Adrenal gland (tissue), 12 donors: ENCODE results near the gene KCNMA1. TPM values are rescaled to one million over a fixed set of nuclear protein-coding genes. Genes with fewer than 3 reads are reported as not detected.

Experiments used
- DNase-seq, 7 donors: peaks; one replicate each; pipeline ENCODE4 v3.0.0-alpha.2; 2019 to 2020
- H3K27ac ChIP-seq, 5 donors: fragments of 200-600 bp; sonication (generic) in 4 of 5; 1 replicate in 3 of 5; 2 replicates in 2 of 5; pipeline versions ENCODE4 v1.5.1 to v1.8.0; 2016 to 2020; ENCODE audit warnings: mild to moderate bottlenecking in 1 of 5
- H3K27me3 ChIP-seq: fragments of 200-600 bp; 2 replicates; pipeline ENCODE4 v1.8.0; 2021
- H3K36me3 ChIP-seq, 2 donors: fragments of 200-600 bp; replicated peaks in 1 of 2; 1 replicate in 1 of 2; 2 replicates in 1 of 2; pipeline versions ENCODE4 v1.5.1 to v1.8.0; 2018 to 2022
- H3K4me1 ChIP-seq, 2 donors: fragments of 200-600 bp; replicated peaks in 1 of 2; 1 replicate in 1 of 2; 2 replicates in 1 of 2; pipeline versions ENCODE4 v1.5.1 to v1.8.0; 2018 to 2021
- H3K4me3 ChIP-seq, 4 donors: fragments of 200-600 bp; sonication (generic) in 3 of 4; one replicate each; pipeline ENCODE4 v1.5.1; 2016 to 2018
- H3K9me3 ChIP-seq, 3 donors: fragments of 200-600 bp; sonication (generic) in 1 of 3; replicated peaks in 1 of 3; 1 replicate in 2 of 3; 2 replicates in 1 of 3; pipeline versions ENCODE4 v1.5.1 to v1.8.0; 2016 to 2021
- CTCF ChIP-seq, 6 experiments: fragments of 450-650 bp in 4 of 6; fragments of 200-600 bp in 2 of 6; sonication (generic) in 1 of 6; IDR thresholded peaks; 1 replicate in 5 of 6; 2 replicates in 1 of 6; pipeline versions ENCODE4 v1.5.1 to v1.8.0; 2016 to 2021; ENCODE audit warnings: antibody characterized with exemption in 6 of 6, mild to moderate bottlenecking in 2 of 6, moderate library complexity in 1 of 6
- POLR2A ChIP-seq, 2 donors: fragments of 450-650 bp; IDR thresholded peaks; one replicate each; pipeline ENCODE4 v1.6.1; 2017; ENCODE audit warnings: antibody characterized with exemption in 2 of 2, mild to moderate bottlenecking in 2 of 2, moderate library complexity in 1 of 2
- WGBS, 4 donors: extraction: QIAGEN DNeasy Blood & Tissue Kit in 2 of 4; methylation state at CpG; one replicate each; pipeline versions ENCODE4 v1.1.5 to v1.1.7; 2013 to 2017; 5-methylcytosine and 5-hydroxymethylcytosine counted together
- intact Hi-C, 2 donors: fragments of 100-400 bp; cut with DNase I; formaldehyde crosslinking; loops; one replicate each; pipeline versions ENCODE4 v1.14.1 to v1.15.0; 2022 to 2023
- polyA plus RNA-seq, 3 donors: library from polyadenylated mRNA; stranded (reverse); fragments of 200-250 nt in 2 of 3; fragments of 350-450 nt in 1 of 3; fragmentation: Illumina TruSeq in 1 of 3; extraction: RNeasy Lipid Tissue Mini Kit (QIAGEN cat#74804) in 1 of 3; gene quantifications; one replicate each; pipeline ENCODE4 v1.2.3, GENCODE V29; 2013 to 2014
- total RNA-seq, 9 donors: library from RNA; depleted of rRNA in 4 of 9; stranded (reverse); fragments of >200 nt in 4 of 9; fragments of 120-200 nt in 1 of 9; fragmentation: NEBNext Ultra II Directional in 1 of 9; extraction: Animal tissue kit (Norgen Biotek cat#: 25700) in 1 of 9; gene quantifications; one replicate each; pipeline versions ENCODE4 v1.1.0 to v1.2.4, GENCODE V29; 2013 to 2023
- donor health status: healthy with polysubstance abuse.
- donor health status: Bipolar disorder and iron deficiency.
- donor health status: DM: yes; HTN: yes; CAD: no.
- donor health status: DM: no; HTN: no; CAD: no.
- donor health status: DM: no; HTN: no; CAD: no.
- donor health status: DM: yes; HTN: yes; CAD: no.

KCNMA1 gene
- total and polyA plus RNA-seq, 12 donors: 6.4 to 37.7 (median 13.4) TPM

- Histone ChIP-seq H3K27me3 (no peaks in the 10 kb centered on the region), H3K4me3 (no peak overlapping the region), H3K4me1 (no peaks in the 10 kb centered on the region), H3K36me3 (no peaks in the 10 kb centered on the region), H3K9me3 (no peaks in the 10 kb centered on the region), H3K27ac (no peak overlapping the region)
- 84 to 93% (median 90%) methylated on average over 3 of the region's 3 CpGs for WGBS, 4 donors
- TF ChIP-seq POLR2A (IDR thresholded peaks at IDR 0.05) (no peak), CTCF (IDR thresholded peaks at IDR 0.05) (no peak)
- intact Hi-C loops: no loop called here
- DNase-seq: no peak
Measured at GRCh38 chr10:77049896-77050295, 587.7 kb downstream of the KCNMA1 start.

- Histone ChIP-seq H3K27ac (no peak overlapping the region), H3K4me3 (no peak overlapping the region), H3K9me3 (no peaks in the 10 kb centered on the region), H3K36me3 (no peaks in the 10 kb centered on the region), H3K27me3 (peaks cover 5% of the 10 kb centered on the region), H3K4me1 (no peaks in the 10 kb centered on the region)
- TF ChIP-seq CTCF (IDR thresholded peaks at IDR 0.05): no peak
- no peak for TF ChIP-seq POLR2A (IDR thresholded peaks at IDR 0.05)
- intact Hi-C loops: no loop called here
- DNase-seq: no peak
- WGBS, 4 donors: 84 to 89% (median 87%) methylated on average over 3 of the region's 3 CpGs
Measured at GRCh38 chr10:77049146-77049545, 588.5 kb downstream of the KCNMA1 start.

- WGBS, 4 donors: 71 to 83% (median 80%) methylated on average over 2 of the region's 2 CpGs
- DNase-seq: no peak
- TF ChIP-seq POLR2A (IDR thresholded peaks at IDR 0.05): no peak
- TF ChIP-seq CTCF (IDR thresholded peaks at IDR 0.05): no peak
- Histone ChIP-seq H3K9me3 (no peaks in the 10 kb centered on the region), H3K27me3 (peaks cover 5% of the 10 kb centered on the region), H3K4me1 (no peaks in the 10 kb centered on the region), H3K4me3 (no peak overlapping the region), H3K27ac (no peak overlapping the region), H3K36me3 (no peaks in the 10 kb centered on the region)
- intact Hi-C loops: no loop called here
Measured at GRCh38 chr10:77045085-77045484, 592.5 kb downstream of the KCNMA1 start.

- Histone ChIP-seq H3K9me3 (no peaks in the 10 kb centered on the region), H3K36me3 (no peaks in the 10 kb centered on the region), H3K27ac (no peak overlapping the region), H3K4me3 (no peak overlapping the region), H3K4me1 (no peaks in the 10 kb centered on the region), H3K27me3 (peaks cover 5% of the 10 kb centered on the region)
- 94 to 99% (median 97%) methylated on average over 2 of the region's 2 CpGs for WGBS, 4 donors
- intact Hi-C loops: no loop called here
- no peak for DNase-seq
- TF ChIP-seq POLR2A (IDR thresholded peaks at IDR 0.05) (no peak), CTCF (IDR thresholded peaks at IDR 0.05) (no peak)
Measured at GRCh38 chr10:77043420-77043763, 594.2 kb downstream of the KCNMA1 start.
